Liver (tissue), 9 donors: ENCODE results near the gene DHCR24. TPM values are rescaled to one million over a fixed set of nuclear protein-coding genes. Genes with fewer than 3 reads are reported as not detected.

Experiments used
- DNase-seq: peaks from one replicate; pipeline ENCODE4 v3.0.0-alpha.2; 2017; ENCODE audit warnings: low spot score
- H3K27ac ChIP-seq, 2 donors: one replicate each; pipeline ENCODE4 v1.7.0; 2013; ENCODE audit warnings: inconsistent platforms in 2 of 2, low read length in 2 of 2, control low read depth in 1 of 2, low read depth in 1 of 2, mild to moderate bottlenecking in 1 of 2
- H3K27me3 ChIP-seq, 4 donors: one replicate each; pipeline versions ENCODE4 v1.6.1 to v1.7.0; 2013; ENCODE audit warnings: low read length in 3 of 4, inconsistent platforms in 1 of 4, mild to moderate bottlenecking in 1 of 4, moderate library complexity in 1 of 4; ENCODE audit not compliant: control insufficient read depth in 4 of 4, insufficient read depth in 4 of 4
- H3K36me3 ChIP-seq, 4 donors: one replicate each; pipeline versions ENCODE4 v1.6.1 to v1.7.0; 2013; ENCODE audit warnings: low read length in 3 of 4, mild to moderate bottlenecking in 3 of 4, low read depth in 1 of 4, moderate library complexity in 1 of 4; ENCODE audit not compliant: control insufficient read depth in 4 of 4, insufficient read depth in 3 of 4
- H3K4me1 ChIP-seq, 4 donors: one replicate each; pipeline versions ENCODE4 v1.6.1 to v1.7.0; 2013; ENCODE audit warnings: low read length in 3 of 4, mild to moderate bottlenecking in 3 of 4, moderate library complexity in 1 of 4; ENCODE audit not compliant: control insufficient read depth in 4 of 4, insufficient read depth in 4 of 4
- H3K4me3 ChIP-seq, 3 donors: one replicate each; pipeline versions ENCODE4 v1.6.1 to v1.7.0; 2013; ENCODE audit warnings: low read length in 3 of 3, control low read depth in 1 of 3, low read depth in 1 of 3, mild to moderate bottlenecking in 1 of 3
- H3K9ac ChIP-seq, 2 donors: one replicate each; pipeline ENCODE4 v1.7.0; 2013; ENCODE audit warnings: low read length in 2 of 2, mild to moderate bottlenecking in 2 of 2, moderate library complexity in 2 of 2, control low read depth in 1 of 2, low read depth in 1 of 2
- H3K9me3 ChIP-seq, 4 donors: one replicate each; pipeline versions ENCODE4 v1.6.1 to v1.7.0; 2013; ENCODE audit warnings: low read length in 3 of 4; ENCODE audit not compliant: control insufficient read depth in 4 of 4
- EGR1 ChIP-seq, 2 donors: IDR thresholded peaks; 2 replicates each; pipeline ENCODE4 v1.6.1; 2016 to 2018; ENCODE audit warnings: antibody characterized with exemption in 2 of 2, low read depth in 2 of 2
- FOXA1 ChIP-seq: IDR thresholded peaks from 2 replicates; pipeline ENCODE4 v1.6.1; 2016; ENCODE audit warnings: antibody characterized with exemption
- GABPA ChIP-seq, 2 donors: IDR thresholded peaks in 1 of 2; conservative IDR thresholded peaks in 1 of 2; 2 replicates each; pipeline ENCODE4 v1.6.1; 2016; ENCODE audit warnings: antibody characterized with exemption in 2 of 2, mild to moderate bottlenecking in 1 of 2, moderate library complexity in 1 of 2
- HNF4A ChIP-seq, 2 donors: conservative IDR thresholded peaks; 2 replicates each; pipeline ENCODE4 v1.6.1; 2016; ENCODE audit warnings: antibody characterized with exemption in 2 of 2, mild to moderate bottlenecking in 2 of 2
- HNF4G ChIP-seq: IDR thresholded peaks from 2 replicates; pipeline ENCODE4 v1.6.1; 2016; ENCODE audit warnings: antibody characterized with exemption
- JUND ChIP-seq, 2 donors: IDR thresholded peaks; 2 replicates each; pipeline ENCODE4 v1.6.1; 2016; ENCODE audit warnings: antibody characterized with exemption in 2 of 2
- NR2F2 ChIP-seq: IDR thresholded peaks from 2 replicates; pipeline ENCODE4 v1.6.1; 2016; ENCODE audit warnings: antibody characterized with exemption
- RAD21 ChIP-seq, 2 donors: IDR thresholded peaks; 2 replicates each; pipeline ENCODE4 v1.6.1; 2016; ENCODE audit warnings: antibody characterized with exemption in 2 of 2, mild to moderate bottlenecking in 2 of 2
- RXRA ChIP-seq, 2 donors: IDR thresholded peaks; 2 replicates each; pipeline ENCODE4 v1.6.1; 2017 to 2018; ENCODE audit warnings: antibody characterized with exemption in 2 of 2, mild to moderate bottlenecking in 1 of 2
- SP1 ChIP-seq: IDR thresholded peaks from 2 replicates; pipeline ENCODE4 v1.6.1; 2018; ENCODE audit warnings: antibody characterized with exemption, mild to moderate bottlenecking
- TAF1 ChIP-seq: conservative IDR thresholded peaks from 2 replicates; pipeline ENCODE4 v1.6.1; 2016; ENCODE audit warnings: antibody characterized with exemption, mild to moderate bottlenecking
- WGBS: extraction: QIAGEN DNeasy Blood & Tissue Kit; methylation state at CpG from one replicate; pipeline ENCODE4 v1.1.7; 2013; 5-methylcytosine and 5-hydroxymethylcytosine counted together
- polyA plus RNA-seq, 2 donors: library from polyadenylated mRNA; stranded (reverse) in 1 of 2; unstranded in 1 of 2; fragments of 200-250 nt in 1 of 2; fragments of >200 nt in 1 of 2; fragmentation: Nextera tagmentation in 1 of 2; extraction: Ambion mirVana in 1 of 2; gene quantifications; one replicate each; pipeline versions ENCODE4 v1.2.1 to v1.2.3, GENCODE V29; 2013 to 2015
- total RNA-seq, 2 donors: library from RNA; depleted of rRNA; stranded (reverse); fragments of >200 nt; gene quantifications; one replicate each; pipeline ENCODE4 v1.2.3, GENCODE V29; 2014
- TF ChIP-seq, protein P1 (sequence below): fragments of 150-350 bp; IDR thresholded peaks from 2 replicates; pipeline ENCODE4 v1.5.1; 2017; ENCODE audit warnings: improper control_type of control experiment, low read depth, low read length; ENCODE audit not compliant: missing input control
- TF ChIP-seq, protein P2 (sequence below): IDR thresholded peaks from 2 replicates; pipeline ENCODE4 v1.6.1; 2016; ENCODE audit warnings: antibody characterized with exemption
- TF ChIP-seq, protein P3 (sequence below): IDR thresholded peaks from 2 replicates; pipeline ENCODE4 v1.6.1; 2016; ENCODE audit warnings: antibody characterized with exemption
- TF ChIP-seq, protein P4 (sequence below): IDR thresholded peaks from 2 replicates; pipeline ENCODE4 v1.6.1; 2016; ENCODE audit warnings: antibody characterized with exemption
- TF ChIP-seq, protein P5 (sequence below): IDR thresholded peaks from 2 replicates; pipeline ENCODE4 v1.6.1; 2016; ENCODE audit warnings: antibody characterized with exemption, mild to moderate bottlenecking
- donor health status: healthy.
- donor health status: healthy.
- donor health status: healthy.
- donor health status: healthy.
- donor health status: healthy.

The DHCR24 gene
- total and polyA plus RNA-seq, 4 donors: 271 to 815 (median 600) TPM

DNA sequence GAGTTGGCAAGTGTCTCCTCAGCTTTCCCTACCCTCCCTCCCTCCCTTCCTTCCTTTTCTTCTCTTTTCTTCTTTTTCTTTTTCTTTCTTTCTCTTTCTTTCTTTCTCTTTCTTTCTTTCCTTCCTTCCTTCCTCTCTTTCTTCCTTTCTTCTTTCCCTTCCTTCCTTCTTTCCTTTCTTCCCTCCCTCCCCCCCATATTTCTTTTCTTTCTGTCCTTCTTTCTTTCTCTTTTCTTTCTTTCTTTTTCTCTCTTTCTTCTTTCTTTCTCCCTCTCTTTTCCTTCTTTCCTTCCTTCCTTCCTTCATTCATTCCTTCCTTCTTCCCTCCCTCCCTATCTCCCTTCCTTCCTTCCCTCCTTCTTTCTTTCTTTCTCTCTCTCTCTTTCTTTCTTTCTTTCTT lies 67.3 kb downstream of the DHCR24 start:
- Histone ChIP-seq H3K9me3 (no peaks in the 10 kb centered on the region), H3K4me3 (no peak overlapping the region), H3K36me3 (no peaks in the 10 kb centered on the region), H3K27me3 (no peaks in the 10 kb centered on the region), H3K9ac (no peak overlapping the region), H3K27ac (no peak overlapping the region), H3K4me1 (no peaks in the 10 kb centered on the region)
- DNase-seq: no peak
- TF ChIP-seq SP1 (no peak), RAD21 (IDR thresholded peaks at IDR 0.05) (no peak), GABPA (IDR thresholded peaks at IDR 0.05 in 1 of 2, conservative IDR thresholded peaks at IDR 0.05 in 1 of 2) (no peak), TAF1 (no peak), NR2F2 (no peak), JUND (IDR thresholded peaks at IDR 0.05) (no peak)
- TF ChIP-seq, protein P1, sequence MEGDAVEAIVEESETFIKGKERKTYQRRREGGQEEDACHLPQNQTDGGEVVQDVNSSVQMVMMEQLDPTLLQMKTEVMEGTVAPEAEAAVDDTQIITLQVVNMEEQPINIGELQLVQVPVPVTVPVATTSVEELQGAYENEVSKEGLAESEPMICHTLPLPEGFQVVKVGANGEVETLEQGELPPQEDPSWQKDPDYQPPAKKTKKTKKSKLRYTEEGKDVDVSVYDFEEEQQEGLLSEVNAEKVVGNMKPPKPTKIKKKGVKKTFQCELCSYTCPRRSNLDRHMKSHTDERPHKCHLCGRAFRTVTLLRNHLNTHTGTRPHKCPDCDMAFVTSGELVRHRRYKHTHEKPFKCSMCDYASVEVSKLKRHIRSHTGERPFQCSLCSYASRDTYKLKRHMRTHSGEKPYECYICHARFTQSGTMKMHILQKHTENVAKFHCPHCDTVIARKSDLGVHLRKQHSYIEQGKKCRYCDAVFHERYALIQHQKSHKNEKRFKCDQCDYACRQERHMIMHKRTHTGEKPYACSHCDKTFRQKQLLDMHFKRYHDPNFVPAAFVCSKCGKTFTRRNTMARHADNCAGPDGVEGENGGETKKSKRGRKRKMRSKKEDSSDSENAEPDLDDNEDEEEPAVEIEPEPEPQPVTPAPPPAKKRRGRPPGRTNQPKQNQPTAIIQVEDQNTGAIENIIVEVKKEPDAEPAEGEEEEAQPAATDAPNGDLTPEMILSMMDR: no peak

DNA sequence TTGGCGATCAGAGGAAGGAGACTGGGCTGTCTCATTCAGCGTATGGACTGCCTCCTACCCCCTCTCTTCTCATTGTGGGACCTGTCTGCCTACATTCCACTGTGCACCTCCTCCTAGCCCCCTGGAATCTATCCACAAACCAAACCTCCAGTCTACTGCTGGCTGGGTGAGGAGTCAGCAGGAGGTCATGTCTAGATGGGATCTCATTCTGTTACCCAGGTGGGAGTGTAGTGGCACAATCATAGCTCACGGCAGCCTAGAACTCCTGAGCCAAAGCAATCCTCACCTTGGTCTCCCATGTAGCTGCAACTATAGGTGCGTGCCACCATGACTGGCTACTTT lies 67.8 kb downstream of the DHCR24 start:
- H3K36me3 ChIP-seq: no peaks in the 10 kb centered on the region
- no peak overlapping the region for H3K4me3 ChIP-seq
- no peak overlapping the region for H3K9ac ChIP-seq
- no peak overlapping the region for H3K27ac ChIP-seq
- H3K9me3 ChIP-seq: no peaks in the 10 kb centered on the region
- no peak for DNase-seq
- H3K4me1 ChIP-seq: no peaks in the 10 kb centered on the region
- 95% methylated on average over 4 of the region's 4 CpGs for WGBS
- TF ChIP-seq FOXA1 (no peak), RXRA (IDR thresholded peaks at IDR 0.05) (no peak), RAD21 (IDR thresholded peaks at IDR 0.05) (no peak), HNF4G (no peak), GABPA (IDR thresholded peaks at IDR 0.05 in 1 of 2, conservative IDR thresholded peaks at IDR 0.05 in 1 of 2) (no peak), HNF4A (conservative IDR thresholded peaks at IDR 0.05) (no peak)
- TF ChIP-seq, protein P2, sequence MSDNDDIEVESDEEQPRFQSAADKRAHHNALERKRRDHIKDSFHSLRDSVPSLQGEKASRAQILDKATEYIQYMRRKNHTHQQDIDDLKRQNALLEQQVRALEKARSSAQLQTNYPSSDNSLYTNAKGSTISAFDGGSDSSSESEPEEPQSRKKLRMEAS: no peak
- TF ChIP-seq, protein P3, sequence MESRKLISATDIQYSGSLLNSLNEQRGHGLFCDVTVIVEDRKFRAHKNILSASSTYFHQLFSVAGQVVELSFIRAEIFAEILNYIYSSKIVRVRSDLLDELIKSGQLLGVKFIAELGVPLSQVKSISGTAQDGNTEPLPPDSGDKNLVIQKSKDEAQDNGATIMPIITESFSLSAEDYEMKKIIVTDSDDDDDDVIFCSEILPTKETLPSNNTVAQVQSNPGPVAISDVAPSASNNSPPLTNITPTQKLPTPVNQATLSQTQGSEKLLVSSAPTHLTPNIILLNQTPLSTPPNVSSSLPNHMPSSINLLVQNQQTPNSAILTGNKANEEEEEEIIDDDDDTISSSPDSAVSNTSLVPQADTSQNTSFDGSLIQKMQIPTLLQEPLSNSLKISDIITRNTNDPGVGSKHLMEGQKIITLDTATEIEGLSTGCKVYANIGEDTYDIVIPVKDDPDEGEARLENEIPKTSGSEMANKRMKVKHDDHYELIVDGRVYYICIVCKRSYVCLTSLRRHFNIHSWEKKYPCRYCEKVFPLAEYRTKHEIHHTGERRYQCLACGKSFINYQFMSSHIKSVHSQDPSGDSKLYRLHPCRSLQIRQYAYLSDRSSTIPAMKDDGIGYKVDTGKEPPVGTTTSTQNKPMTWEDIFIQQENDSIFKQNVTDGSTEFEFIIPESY: no peak
- TF ChIP-seq, protein P4, sequence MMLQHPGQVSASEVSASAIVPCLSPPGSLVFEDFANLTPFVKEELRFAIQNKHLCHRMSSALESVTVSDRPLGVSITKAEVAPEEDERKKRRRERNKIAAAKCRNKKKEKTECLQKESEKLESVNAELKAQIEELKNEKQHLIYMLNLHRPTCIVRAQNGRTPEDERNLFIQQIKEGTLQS: no peak
- H3K27me3 ChIP-seq: no peaks in the 10 kb centered on the region

DNA sequence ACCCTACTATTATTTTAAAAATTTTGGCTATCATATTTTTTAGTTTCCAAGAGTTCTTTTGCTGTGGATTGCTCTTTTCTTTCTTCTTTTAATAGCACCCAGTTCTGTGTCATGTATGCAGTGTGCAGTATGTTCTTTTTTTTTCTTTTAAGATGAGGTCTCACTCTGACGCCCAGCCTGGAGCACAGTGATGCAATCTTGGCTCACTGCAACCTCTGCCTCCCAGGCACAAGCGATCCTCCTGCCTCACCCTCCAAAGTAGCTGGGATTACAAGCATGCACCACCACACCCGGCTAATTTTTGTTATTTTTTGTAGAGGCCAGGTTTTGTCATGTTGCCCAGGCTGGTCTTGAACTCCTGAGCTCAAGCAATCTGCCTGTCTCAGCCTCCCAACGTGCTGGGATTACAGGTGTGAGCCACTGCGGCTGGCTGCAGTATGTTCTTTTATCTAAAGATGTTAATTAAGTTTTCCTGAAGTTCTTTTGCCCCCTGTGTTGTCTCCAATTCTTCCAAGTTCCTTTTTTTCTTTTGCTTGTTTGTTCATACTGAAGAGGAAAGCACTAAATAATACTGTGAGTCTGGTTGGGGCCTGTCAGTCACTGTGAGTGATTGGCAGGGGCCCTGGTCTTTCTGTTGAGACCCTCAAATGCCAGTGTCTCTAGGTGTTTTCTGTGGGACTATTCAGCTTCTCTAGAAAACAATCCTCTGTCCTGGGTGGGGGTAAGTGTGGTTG lies 68.4 kb downstream of the DHCR24 start:
- no peak overlapping the region for H3K4me3 ChIP-seq
- no peak overlapping the region for H3K27ac ChIP-seq
- H3K9me3 ChIP-seq: no peaks in the 10 kb centered on the region
- WGBS: 84% methylated on average over 5 of the region's 5 CpGs
- H3K4me1 ChIP-seq: no peaks in the 10 kb centered on the region
- peak; percentile 3 for DNase-seq
- H3K9ac ChIP-seq: no peak overlapping the region
- no peaks in the 10 kb centered on the region for H3K27me3 ChIP-seq
- H3K36me3 ChIP-seq: no peaks in the 10 kb centered on the region
- TF ChIP-seq FOXA1 (no peak), GABPA (IDR thresholded peaks at IDR 0.05 in 1 of 2, conservative IDR thresholded peaks at IDR 0.05 in 1 of 2) (no peak), RXRA (IDR thresholded peaks at IDR 0.05) (no peak), EGR1 (IDR thresholded peaks at IDR 0.05; ENCODE audit: low read depth in 2 of 2) (no peak), JUND (IDR thresholded peaks at IDR 0.05) (no peak), HNF4G (no peak), TAF1 (no peak)
- TF ChIP-seq, protein P5, sequence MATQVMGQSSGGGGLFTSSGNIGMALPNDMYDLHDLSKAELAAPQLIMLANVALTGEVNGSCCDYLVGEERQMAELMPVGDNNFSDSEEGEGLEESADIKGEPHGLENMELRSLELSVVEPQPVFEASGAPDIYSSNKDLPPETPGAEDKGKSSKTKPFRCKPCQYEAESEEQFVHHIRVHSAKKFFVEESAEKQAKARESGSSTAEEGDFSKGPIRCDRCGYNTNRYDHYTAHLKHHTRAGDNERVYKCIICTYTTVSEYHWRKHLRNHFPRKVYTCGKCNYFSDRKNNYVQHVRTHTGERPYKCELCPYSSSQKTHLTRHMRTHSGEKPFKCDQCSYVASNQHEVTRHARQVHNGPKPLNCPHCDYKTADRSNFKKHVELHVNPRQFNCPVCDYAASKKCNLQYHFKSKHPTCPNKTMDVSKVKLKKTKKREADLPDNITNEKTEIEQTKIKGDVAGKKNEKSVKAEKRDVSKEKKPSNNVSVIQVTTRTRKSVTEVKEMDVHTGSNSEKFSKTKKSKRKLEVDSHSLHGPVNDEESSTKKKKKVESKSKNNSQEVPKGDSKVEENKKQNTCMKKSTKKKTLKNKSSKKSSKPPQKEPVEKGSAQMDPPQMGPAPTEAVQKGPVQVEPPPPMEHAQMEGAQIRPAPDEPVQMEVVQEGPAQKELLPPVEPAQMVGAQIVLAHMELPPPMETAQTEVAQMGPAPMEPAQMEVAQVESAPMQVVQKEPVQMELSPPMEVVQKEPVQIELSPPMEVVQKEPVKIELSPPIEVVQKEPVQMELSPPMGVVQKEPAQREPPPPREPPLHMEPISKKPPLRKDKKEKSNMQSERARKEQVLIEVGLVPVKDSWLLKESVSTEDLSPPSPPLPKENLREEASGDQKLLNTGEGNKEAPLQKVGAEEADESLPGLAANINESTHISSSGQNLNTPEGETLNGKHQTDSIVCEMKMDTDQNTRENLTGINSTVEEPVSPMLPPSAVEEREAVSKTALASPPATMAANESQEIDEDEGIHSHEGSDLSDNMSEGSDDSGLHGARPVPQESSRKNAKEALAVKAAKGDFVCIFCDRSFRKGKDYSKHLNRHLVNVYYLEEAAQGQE: no peak
- TF ChIP-seq, protein P4: no peak
- TF ChIP-seq, protein P1: no peak
